Vagina (tissue), 2 donors: Measurements from ENCODE around the gene INTS14. TPM values are rescaled to one million over a fixed set of nuclear protein-coding genes. Genes with fewer than 3 reads are reported as not detected.

Experiments
- DNase-seq, 2 donors: peaks; one replicate each; pipeline ENCODE4 v3.0.0-alpha.2; 2017; ENCODE audit errors: extremely low spot score in 2 of 2
- H3K27ac ChIP-seq: fragments of 200-600 bp; sonication (generic); one replicate; pipeline ENCODE4 v1.5.1; 2019
- H3K27me3 ChIP-seq: fragments of 200-600 bp; sonication (generic); one replicate; pipeline ENCODE4 v1.5.1; 2019
- H3K36me3 ChIP-seq, 2 donors: fragments of 200-600 bp; sonication (generic); one replicate each; pipeline ENCODE4 v1.5.1; 2017 to 2019
- H3K4me1 ChIP-seq: fragments of 200-600 bp; sonication (generic); one replicate; pipeline ENCODE4 v1.5.1; 2019
- H3K4me3 ChIP-seq, 2 donors: fragments of 200-600 bp; sonication (generic); 1 replicate in 1 of 2; 2 replicates in 1 of 2; pipeline ENCODE4 v1.5.1; 2016 to 2019
- H3K9me3 ChIP-seq: fragments of 200-600 bp; sonication (generic); one replicate; pipeline ENCODE4 v1.5.1; 2019
- CTCF ChIP-seq, 3 experiments: fragments of 450-650 bp in 2 of 3; fragments of 200-600 bp in 1 of 3; sonication (generic) in 1 of 3; IDR thresholded peaks; one replicate each; pipeline ENCODE4 v1.5.1; 2017 to 2019; ENCODE audit warnings: antibody characterized with exemption in 3 of 3, mild to moderate bottlenecking in 2 of 3, moderate library complexity in 2 of 3
- POLR2A ChIP-seq, 2 donors: fragments of 450-650 bp; IDR thresholded peaks; one replicate each; pipeline ENCODE4 v1.6.1; 2017; ENCODE audit warnings: antibody characterized with exemption in 2 of 2, mild to moderate bottlenecking in 2 of 2, moderate library complexity in 2 of 2
- POLR2AphosphoS5 ChIP-seq, 2 donors: sonication (generic); formaldehyde crosslinking; IDR thresholded peaks; one replicate each; pipeline ENCODE4 v1.9.0; 2017; ENCODE audit warnings: antibody characterized with exemption in 2 of 2, mild to moderate bottlenecking in 2 of 2, low read depth in 1 of 2; ENCODE audit not compliant: insufficient read depth in 1 of 2
- intact Hi-C: fragments of 100-400 bp; cut with DNase I; formaldehyde crosslinking; loops from one replicate; pipeline ENCODE4 v1.15.1; 2023
- total RNA-seq: library from RNA; depleted of rRNA; stranded (reverse); fragments of >200 nt; gene quantifications from one replicate; pipeline ENCODE4 v1.2.3, GENCODE V29; 2016

The INTS14 gene
- total RNA-seq, 1 donor from 2014 or later = 28.0 TPM

- H3K4me1 ChIP-seq = no peaks in the 10 kb centered on the region
- peaks cover 0 to 38% of the 10 kb centered on the region in 2 donors for H3K36me3 ChIP-seq
- intact Hi-C loops = no loop called here
- no peaks in the 10 kb centered on the region for H3K27me3 ChIP-seq
- no peak for DNase-seq
- TF ChIP-seq CTCF (IDR thresholded peaks at IDR 0.05) (no peak), POLR2A (IDR thresholded peaks at IDR 0.05) (no peak), POLR2AphosphoS5 (IDR thresholded peaks at IDR 0.05; ENCODE audit: insufficient read depth in 1 of 2, low read depth in 1 of 2) (no peak)
- H3K27ac ChIP-seq = no peak overlapping the region
- H3K4me3 ChIP-seq = no peak overlapping the region
- H3K9me3 ChIP-seq = no peaks in the 10 kb centered on the region
Observed at GRCh38 chr15:65577129-65577996, 33.6 kb downstream of the INTS14 start.

DNA sequence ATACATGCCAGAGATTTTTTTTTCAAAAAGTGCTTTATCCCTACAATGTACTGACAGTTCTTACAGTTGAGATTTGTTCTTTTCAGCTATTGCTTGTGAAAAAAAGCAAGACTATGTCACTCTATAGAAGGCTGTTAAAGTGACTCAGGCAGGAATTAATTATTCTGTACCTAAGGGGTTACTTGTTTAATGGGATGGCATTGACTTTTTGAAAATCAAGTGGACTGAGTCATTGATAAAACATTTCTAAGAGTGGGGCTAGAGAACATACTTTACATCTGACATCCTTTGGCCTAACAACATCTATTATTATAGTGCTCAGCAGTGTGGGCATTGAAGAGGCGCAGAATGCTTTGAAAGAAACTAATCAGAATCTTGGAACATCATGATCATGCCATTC, 34.3 kb downstream of the INTS14 start:
- Histone ChIP-seq H3K9me3 (no peaks in the 10 kb centered on the region), H3K36me3 (peaks cover 0 to 45% of the 10 kb centered on the region in 2 donors), H3K27ac (no peak overlapping the region), H3K4me3 (no peak overlapping the region), H3K4me1 (no peaks in the 10 kb centered on the region), H3K27me3 (no peaks in the 10 kb centered on the region)
- intact Hi-C loops = no loop called here
- TF ChIP-seq POLR2AphosphoS5 (IDR thresholded peaks at IDR 0.05; ENCODE audit: insufficient read depth in 1 of 2, low read depth in 1 of 2) (no peak), CTCF (IDR thresholded peaks at IDR 0.05) (no peak), POLR2A (IDR thresholded peaks at IDR 0.05) (no peak)
- DNase-seq = no peak

GRCh38 chr15:65571971-65572370, 39.0 kb downstream of the INTS14 start:
- Histone ChIP-seq H3K27me3 (no peaks in the 10 kb centered on the region), H3K9me3 (no peaks in the 10 kb centered on the region), H3K4me1 (no peaks in the 10 kb centered on the region), H3K27ac (no peak overlapping the region), H3K36me3 (peaks cover 0 to 35% of the 10 kb centered on the region in 2 donors), H3K4me3 (no peak overlapping the region)
- DNase-seq = no peak
- no peak for TF ChIP-seq POLR2AphosphoS5 (IDR thresholded peaks at IDR 0.05; ENCODE audit: insufficient read depth in 1 of 2, low read depth in 1 of 2)
- TF ChIP-seq CTCF (IDR thresholded peaks at IDR 0.05) = no peak
- TF ChIP-seq POLR2A (IDR thresholded peaks at IDR 0.05) = no peak
- intact Hi-C loops = no loop called here

- TF ChIP-seq POLR2A (IDR thresholded peaks at IDR 0.05) (no peak), POLR2AphosphoS5 (IDR thresholded peaks at IDR 0.05; ENCODE audit: insufficient read depth in 1 of 2, low read depth in 1 of 2) (peak in 1 of 2 donors; percentile 46)
- Histone ChIP-seq H3K27me3 (no peaks in the 10 kb centered on the region), H3K4me3 (no peak overlapping the region), H3K36me3 (peaks cover 0 to 41% of the 10 kb centered on the region in 2 donors), H3K4me1 (no peaks in the 10 kb centered on the region), H3K27ac (no peak overlapping the region), H3K9me3 (no peaks in the 10 kb centered on the region)
- intact Hi-C loops = no loop called here
- DNase-seq = no peak
Observed at GRCh38 chr15:65569728-65570127, 41.2 kb downstream of the INTS14 start.

DNA sequence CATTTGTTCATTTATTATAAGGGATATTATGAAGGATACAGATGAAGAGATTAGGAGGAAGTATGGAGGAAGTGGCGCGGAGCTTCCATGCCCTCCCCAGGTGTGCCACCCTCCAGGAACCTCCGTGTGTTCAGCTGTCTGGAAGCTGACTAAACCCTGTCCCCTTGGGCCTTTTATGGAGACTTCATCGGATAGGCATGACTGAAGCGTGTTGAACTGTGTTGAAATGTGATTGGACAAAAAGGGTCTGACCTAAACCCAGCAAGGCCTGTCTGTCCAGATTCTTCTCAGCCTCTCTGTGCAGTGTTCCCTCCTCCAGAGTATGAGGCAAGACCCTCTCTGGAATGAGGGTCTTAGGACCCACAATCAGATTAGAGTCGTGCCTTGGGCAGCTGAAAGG, 49.0 kb downstream of the INTS14 start:
- Histone ChIP-seq H3K36me3 (peaks cover 0 to 40% of the 10 kb centered on the region in 2 donors), H3K27me3 (no peaks in the 10 kb centered on the region)
- no peak for DNase-seq

More for the DNA sequence above, 49.0 kb downstream of the INTS14 start:
- TF ChIP-seq POLR2A (IDR thresholded peaks at IDR 0.05) (no peak), CTCF (IDR thresholded peaks at IDR 0.05) (no peak), POLR2AphosphoS5 (IDR thresholded peaks at IDR 0.05; ENCODE audit: insufficient read depth in 1 of 2, low read depth in 1 of 2) (no peak)
- H3K4me3 ChIP-seq = no peak overlapping the region
- H3K4me1 ChIP-seq = no peaks in the 10 kb centered on the region
- H3K9me3 ChIP-seq = no peaks in the 10 kb centered on the region
- intact Hi-C loops = no loop called here
- H3K27ac ChIP-seq = no peak overlapping the region
